Body of pancreas (tissue), 4 donors: ENCODE results near the gene TPH2. TPM values are rescaled to one million over a fixed set of nuclear protein-coding genes. Genes with fewer than 3 reads are reported as not detected.
A peak's percentile ranks its signal among the peaks of the same experiment; 100 is the strongest.

Source experiments
- ATAC-seq: fragments of 150-250 bp; one replicate; pipeline ENCODE4 v1.9.1; 2016
- DNase-seq, 4 donors: peaks; one replicate each; pipeline ENCODE4 v3.0.0-alpha.2; 2019
- H3K27ac ChIP-seq, 4 donors: fragments of 200-600 bp; sonication (generic); 1 replicate in 3 of 4; 2 replicates in 1 of 4; pipeline versions ENCODE4 v1.5.1 to v1.6.1; 2016 to 2019; ENCODE audit warnings: mild to moderate bottlenecking in 1 of 4, mixed read lengths in 1 of 4, moderate library complexity in 1 of 4
- H3K27me3 ChIP-seq, 2 donors: fragments of 200-600 bp; sonication (generic); one replicate each; pipeline ENCODE4 v1.6.0; 2016; ENCODE audit warnings: mild to moderate bottlenecking in 1 of 2
- H3K36me3 ChIP-seq, 2 donors: fragments of 200-600 bp; sonication (generic); replicated peaks in 1 of 2; 2 replicates each; pipeline ENCODE4 v1.5.1; 2016; ENCODE audit warnings: low read depth in 2 of 2; ENCODE audit not compliant: insufficient read depth in 1 of 2
- H3K4me1 ChIP-seq: fragments of 200-600 bp; sonication (generic); one replicate; pipeline ENCODE4 v1.6.0; 2016
- H3K4me3 ChIP-seq, 2 donors: fragments of 200-600 bp; sonication (generic); 1 replicate in 1 of 2; 2 replicates in 1 of 2; pipeline ENCODE4 v1.5.1; 2016 to 2019
- H3K9me3 ChIP-seq, 3 donors: fragments of 200-600 bp; sonication (generic); 1 replicate in 2 of 3; 2 replicates in 1 of 3; pipeline ENCODE4 v1.5.1; 2016
- CTCF ChIP-seq, 7 experiments: fragments of 450-650 bp in 4 of 7; fragments of 200-600 bp in 3 of 7; sonication (generic) in 3 of 7; IDR thresholded peaks; one replicate each; pipeline ENCODE4 v1.5.1; 2016 to 2019; ENCODE audit warnings: antibody characterized with exemption in 7 of 7
- POLR2A ChIP-seq, 3 donors: fragments of 450-650 bp; IDR thresholded peaks; one replicate each; pipeline ENCODE4 v1.6.1; 2016; ENCODE audit warnings: antibody characterized with exemption in 3 of 3, mild to moderate bottlenecking in 2 of 3
- WGBS, 2 donors: methylation state at CpG; one replicate each; pipeline ENCODE4 v1.1.5; 2017; 5-methylcytosine and 5-hydroxymethylcytosine counted together
- intact Hi-C: fragments of 100-400 bp; cut with DNase I; formaldehyde crosslinking; loops from one replicate; pipeline ENCODE4 v1.15.1; 2023
- total RNA-seq, 2 donors: library from RNA; depleted of rRNA; stranded (reverse); fragments of >200 nt; gene quantifications; one replicate each; pipeline ENCODE4 v1.1.0, GENCODE V29; 2016

TPH2 gene
- total RNA-seq, 2 donors from 2014 or later = 0.26 TPM; not detected in 1

DNA sequence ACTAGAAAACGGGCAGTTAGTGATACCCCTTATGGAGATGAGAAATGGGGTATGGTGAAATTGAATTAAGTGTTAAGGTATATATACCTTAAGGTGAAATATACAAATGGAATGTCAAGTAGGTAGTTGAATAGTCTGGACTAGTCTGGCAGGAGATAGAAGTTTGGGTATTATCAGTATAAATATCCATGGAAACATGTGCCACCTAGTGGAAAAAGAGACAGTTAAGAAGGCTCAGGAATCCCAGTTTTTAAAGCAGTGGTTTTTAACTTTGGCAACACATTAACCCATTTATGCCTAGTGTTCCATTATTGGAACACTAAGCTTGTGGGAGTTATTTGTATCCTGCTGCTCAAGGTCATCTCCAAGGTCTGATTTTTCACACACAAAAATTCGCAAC is 38.6 kb upstream of the TPH2 start:
- TF ChIP-seq CTCF (IDR thresholded peaks at IDR 0.05) (peak in 3 of 7 experiments; percentile 6 to 12 (median 9)), POLR2A (IDR thresholded peaks at IDR 0.05) (no peak)
- no peak for DNase-seq
- Histone ChIP-seq H3K4me1 (no peaks in the 10 kb centered on the region), H3K27ac (no peak overlapping the region), H3K27me3 (no peaks in the 10 kb centered on the region), H3K4me3 (no peak overlapping the region), H3K9me3 (peaks cover 0 to 4% (median 0%) of the 10 kb centered on the region in 3 donors), H3K36me3 (peaks cover 4 to 20% of the 10 kb centered on the region in 2 donors)
- no peak for ATAC-seq
- 88 to 91% methylated on average over 2 of the region's 2 CpGs for WGBS, 2 donors
- intact Hi-C loops = no loop called here

DNA sequence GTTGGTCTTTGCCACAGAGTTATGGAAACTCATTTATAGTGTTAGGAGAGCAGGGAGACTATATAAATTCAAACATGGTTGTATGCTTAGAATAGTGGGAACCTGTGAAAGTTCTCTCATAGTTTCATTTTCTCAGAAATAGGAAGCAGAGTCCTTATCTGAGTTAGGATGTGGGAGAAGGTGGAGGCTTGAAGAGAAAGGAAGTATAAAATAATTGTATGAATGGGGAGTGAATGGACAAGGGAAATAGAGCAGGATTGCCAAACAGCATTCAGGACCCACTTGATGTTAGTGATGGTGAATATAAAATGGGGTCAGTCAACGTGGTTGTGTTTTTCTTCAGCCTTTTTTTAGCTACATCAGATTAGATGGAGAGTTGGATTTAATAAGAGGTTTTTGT is 34.0 kb upstream of the TPH2 start:
- no peak overlapping the region for H3K4me3 ChIP-seq
- WGBS, 2 donors = 53 to 54% methylated on average over 1 of the region's 1 CpG
- H3K36me3 ChIP-seq = peaks cover 5 to 17% of the 10 kb centered on the region in 2 donors
- ATAC-seq = no peak
- DNase-seq = no peak
- no peak overlapping the region for H3K27ac ChIP-seq
- TF ChIP-seq POLR2A (IDR thresholded peaks at IDR 0.05) (no peak), CTCF (IDR thresholded peaks at IDR 0.05) (no peak)
- intact Hi-C loops = no loop called here
- no peaks in the 10 kb centered on the region for H3K27me3 ChIP-seq
- H3K4me1 ChIP-seq = no peaks in the 10 kb centered on the region
- H3K9me3 ChIP-seq = peaks cover 0 to 4% (median 0%) of the 10 kb centered on the region in 3 donors

GRCh38 chr12:71935594-71935993 is 3.1 kb upstream of the TPH2 start:
- Histone ChIP-seq H3K4me3 (no peak overlapping the region), H3K36me3 (no peaks in the 10 kb centered on the region), H3K27ac (no peak overlapping the region), H3K4me1 (no peaks in the 10 kb centered on the region), H3K27me3 (no peaks in the 10 kb centered on the region), H3K9me3 (no peaks in the 10 kb centered on the region)
- WGBS, 2 donors = 55 to 61% methylated on average over 4 of the region's 4 CpGs
- DNase-seq (no peak), ATAC-seq (no peak)
- TF ChIP-seq POLR2A (IDR thresholded peaks at IDR 0.05) = no peak
- TF ChIP-seq CTCF (IDR thresholded peaks at IDR 0.05) = no peak
- intact Hi-C loops = no loop called here

DNA sequence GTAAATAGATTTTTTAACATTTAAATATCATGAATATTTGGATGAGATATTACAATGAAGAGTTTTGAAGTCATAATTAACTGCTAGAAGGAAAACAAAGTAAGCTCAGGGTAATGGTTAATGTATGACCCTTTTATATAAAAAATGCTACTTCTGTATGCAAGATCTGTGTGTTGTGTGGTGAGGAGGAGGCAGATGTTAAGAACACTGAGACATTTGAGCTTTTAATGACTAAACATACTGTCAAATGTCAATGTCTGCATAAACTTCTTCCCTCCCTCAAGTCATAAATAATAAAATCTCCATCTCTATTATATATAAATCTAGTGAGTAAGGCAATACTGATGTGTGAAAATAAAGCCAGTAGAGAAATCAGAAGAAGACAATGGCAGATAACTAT is 1.4 kb downstream of the TPH2 start:
- Histone ChIP-seq H3K4me1 (no peaks in the 10 kb centered on the region), H3K9me3 (no peaks in the 10 kb centered on the region), H3K27ac (no peak overlapping the region), H3K36me3 (no peaks in the 10 kb centered on the region), H3K27me3 (no peaks in the 10 kb centered on the region), H3K4me3 (no peak overlapping the region)
- ATAC-seq = no peak
- DNase-seq = no peak
- intact Hi-C loops = no loop called here
- TF ChIP-seq POLR2A (IDR thresholded peaks at IDR 0.05) (no peak), CTCF (IDR thresholded peaks at IDR 0.05) (no peak)

GRCh38 chr12:71941174-71941573 is 2.5 kb downstream of the TPH2 start:
- H3K27me3 ChIP-seq = no peaks in the 10 kb centered on the region
- no peak overlapping the region for H3K4me3 ChIP-seq
- no peaks in the 10 kb centered on the region for H3K36me3 ChIP-seq
- 62 to 69% methylated on average over 6 of the region's 6 CpGs for whole genome bisulfite sequencing, 2 donors
- no peaks in the 10 kb centered on the region for H3K9me3 ChIP-seq
- no peaks in the 10 kb centered on the region for H3K4me1 ChIP-seq
- H3K27ac ChIP-seq = no peak overlapping the region
- TF ChIP-seq POLR2A (IDR thresholded peaks at IDR 0.05) (no peak), CTCF (IDR thresholded peaks at IDR 0.05) (no peak)
- DNase-seq (no peak), ATAC-seq (no peak)
- intact Hi-C loops = no loop called here
